Measurements from ENCODE around the gene JAZF1. TPM values are rescaled to one million over a fixed set of nuclear protein-coding genes. Genes with fewer than 3 reads are reported as not detected.

JAZF1 gene
- polyA plus RNA-seq, 1 donor from 2014 or later, result 13.7 TPM

GRCh38 chr7:28179120-28180030, 1.2 kb downstream of the JAZF1 start:
- H3K9me3 Mint-ChIP-seq, result peaks cover 0 to 2% (median 0%) of the 10 kb centered on the region in 3 donors
- H3K4me1 Mint-ChIP-seq, result peaks cover 31 to 44% (median 36%) of the 10 kb centered on the region in 3 donors
- H3K36me3 Mint-ChIP-seq, result no peaks in the 10 kb centered on the region
- H3K27ac Mint-ChIP-seq, result peak overlapping the region; percentile 90 to 96 (median 93)
- H3K4me3 Mint-ChIP-seq, result peak overlapping the region; percentile 85 to 91 (median 88)
- H3K27me3 Mint-ChIP-seq, result no peaks in the 10 kb centered on the region

GRCh38 chr7:28178599-28178998, 2.0 kb downstream of the JAZF1 start:
- Mint-ChIP-seq H3K27me3 (no peaks in the 10 kb centered on the region), H3K9me3 (peaks cover 0 to 2% (median 0%) of the 10 kb centered on the region in 3 donors), H3K4me3 (peak overlapping the region; percentile 85 to 91 (median 88)), H3K4me1 (peaks cover 34 to 48% (median 42%) of the 10 kb centered on the region in 3 donors), H3K36me3 (no peaks in the 10 kb centered on the region), H3K27ac (peak overlapping the region; percentile 90 to 96 (median 93))

- Mint-ChIP-seq H3K4me1 (peaks cover 30 to 43% (median 35%) of the 10 kb centered on the region in 3 donors), H3K4me3 (peak overlapping the region in 1 of 4 donors; percentile 87), H3K9me3 (peaks cover 0 to 2% (median 0%) of the 10 kb centered on the region in 3 donors), H3K27me3 (no peaks in the 10 kb centered on the region), H3K27ac (peak overlapping the region in 2 of 3 donors; percentile 51 to 53), H3K36me3 (no peaks in the 10 kb centered on the region)
These were observed 2.8 kb downstream of the JAZF1 start for GRCh38 chr7:28177836-28178235.

GRCh38 chr7:28176645-28177044, 4.0 kb downstream of the JAZF1 start:
- Mint-ChIP-seq H3K36me3 (no peaks in the 10 kb centered on the region), H3K27me3 (no peaks in the 10 kb centered on the region), H3K4me3 (peak overlapping the region in 1 of 4 donors; percentile 87), H3K4me1 (peaks cover 24 to 36% (median 34%) of the 10 kb centered on the region in 3 donors), H3K27ac (peak overlapping the region; percentile 51 to 88 (median 74)), H3K9me3 (peaks cover 0 to 2% (median 0%) of the 10 kb centered on the region in 3 donors)

- H3K4me3 Mint-ChIP-seq, result peak overlapping the region in 1 of 4 donors; percentile 87
- H3K4me1 Mint-ChIP-seq, result peaks cover 26 to 36% (median 32%) of the 10 kb centered on the region in 3 donors
- H3K27ac Mint-ChIP-seq, result peak overlapping the region; percentile 51 to 88 (median 74)
- no peaks in the 10 kb centered on the region for H3K27me3 Mint-ChIP-seq
- peaks cover 0 to 2% (median 0%) of the 10 kb centered on the region in 3 donors for H3K9me3 Mint-ChIP-seq
- no peaks in the 10 kb centered on the region for H3K36me3 Mint-ChIP-seq
These were observed 4.4 kb downstream of the JAZF1 start for GRCh38 chr7:28176174-28176573.

- Mint-ChIP-seq H3K4me3 (peak overlapping the region in 1 of 4 donors; percentile 52), H3K27me3 (no peaks in the 10 kb centered on the region), H3K4me1 (peaks cover 22 to 34% (median 31%) of the 10 kb centered on the region in 3 donors), H3K36me3 (no peaks in the 10 kb centered on the region), H3K27ac (no peak overlapping the region), H3K9me3 (no peaks in the 10 kb centered on the region)
These were observed 5.5 kb downstream of the JAZF1 start for GRCh38 chr7:28174901-28175661.

- no peaks in the 10 kb centered on the region for H3K36me3 Mint-ChIP-seq
- H3K4me1 Mint-ChIP-seq, result peaks cover 22 to 34% (median 31%) of the 10 kb centered on the region in 3 donors
- no peaks in the 10 kb centered on the region for H3K27me3 Mint-ChIP-seq
- H3K9me3 Mint-ChIP-seq, result no peaks in the 10 kb centered on the region
- peak overlapping the region in 1 of 4 donors; percentile 52 for H3K4me3 Mint-ChIP-seq
- peak overlapping the region in 2 of 3 donors; percentile 18 to 71 for H3K27ac Mint-ChIP-seq
These were observed 6.2 kb downstream of the JAZF1 start for GRCh38 chr7:28174442-28174841.

- peaks cover 25 to 37% (median 35%) of the 10 kb centered on the region in 3 donors for H3K4me1 Mint-ChIP-seq
- no peaks in the 10 kb centered on the region for H3K27me3 Mint-ChIP-seq
- peak overlapping the region in 1 of 3 donors; percentile 71 for H3K27ac Mint-ChIP-seq
- no peaks in the 10 kb centered on the region for H3K36me3 Mint-ChIP-seq
- H3K4me3 Mint-ChIP-seq, result no peak overlapping the region
- H3K9me3 Mint-ChIP-seq, result no peaks in the 10 kb centered on the region
These were observed 7.1 kb downstream of the JAZF1 start for GRCh38 chr7:28173531-28173930.

GRCh38 chr7:28172958-28173357, 7.6 kb downstream of the JAZF1 start:
- no peaks in the 10 kb centered on the region for H3K27me3 Mint-ChIP-seq
- no peaks in the 10 kb centered on the region for H3K9me3 Mint-ChIP-seq
- H3K27ac Mint-ChIP-seq, result no peak overlapping the region
- H3K4me1 Mint-ChIP-seq, result peaks cover 28 to 40% (median 37%) of the 10 kb centered on the region in 3 donors
- no peaks in the 10 kb centered on the region for H3K36me3 Mint-ChIP-seq
- H3K4me3 Mint-ChIP-seq, result no peak overlapping the region

- H3K27me3 Mint-ChIP-seq, result no peaks in the 10 kb centered on the region
- H3K4me3 Mint-ChIP-seq, result peak overlapping the region in 1 of 4 donors; percentile 51
- no peak overlapping the region for H3K27ac Mint-ChIP-seq
- no peaks in the 10 kb centered on the region for H3K36me3 Mint-ChIP-seq
- peaks cover 21 to 37% (median 36%) of the 10 kb centered on the region in 3 donors for H3K4me1 Mint-ChIP-seq
- no peaks in the 10 kb centered on the region for H3K9me3 Mint-ChIP-seq
These were observed 9.9 kb downstream of the JAZF1 start for GRCh38 chr7:28170701-28171100.

- no peaks in the 10 kb centered on the region for H3K9me3 Mint-ChIP-seq
- peaks cover 32 to 46% (median 45%) of the 10 kb centered on the region in 3 donors for H3K4me1 Mint-ChIP-seq
- peak overlapping the region in 1 of 4 donors; percentile 59 for H3K4me3 Mint-ChIP-seq
- no peaks in the 10 kb centered on the region for H3K36me3 Mint-ChIP-seq
- peak overlapping the region; percentile 43 to 69 (median 55) for H3K27ac Mint-ChIP-seq
- H3K27me3 Mint-ChIP-seq, result no peaks in the 10 kb centered on the region
These were observed 11.4 kb downstream of the JAZF1 start for GRCh38 chr7:28169230-28169629.

- Mint-ChIP-seq H3K27me3 (no peaks in the 10 kb centered on the region), H3K36me3 (no peaks in the 10 kb centered on the region), H3K27ac (peak overlapping the region; percentile 43 to 81 (median 69)), H3K4me1 (peaks cover 29 to 48% (median 47%) of the 10 kb centered on the region in 3 donors), H3K9me3 (no peaks in the 10 kb centered on the region), H3K4me3 (peak overlapping the region; percentile 4 to 67 (median 17))
These were observed 12.0 kb downstream of the JAZF1 start for GRCh38 chr7:28168393-28169158.

- Mint-ChIP-seq H3K9me3 (no peaks in the 10 kb centered on the region), H3K27ac (no peak overlapping the region), H3K4me3 (no peak overlapping the region), H3K4me1 (peaks cover 34 to 50% (median 49%) of the 10 kb centered on the region in 3 donors), H3K27me3 (no peaks in the 10 kb centered on the region), H3K36me3 (no peaks in the 10 kb centered on the region)
These were observed 13.4 kb downstream of the JAZF1 start for GRCh38 chr7:28166982-28167715.
